GM21723 (cell line): ENCODE results near the gene INPP5A.

Experiments used
- ATAC-seq: cut with Tn5 transposase; IDR thresholded peaks from one replicate; pipeline ENCODE4 v1.9.1; 2021; ENCODE audit warnings: mild to moderate bottlenecking, moderate library complexity; ENCODE audit not compliant: unreplicated experiment

INPP5A gene

DNA sequence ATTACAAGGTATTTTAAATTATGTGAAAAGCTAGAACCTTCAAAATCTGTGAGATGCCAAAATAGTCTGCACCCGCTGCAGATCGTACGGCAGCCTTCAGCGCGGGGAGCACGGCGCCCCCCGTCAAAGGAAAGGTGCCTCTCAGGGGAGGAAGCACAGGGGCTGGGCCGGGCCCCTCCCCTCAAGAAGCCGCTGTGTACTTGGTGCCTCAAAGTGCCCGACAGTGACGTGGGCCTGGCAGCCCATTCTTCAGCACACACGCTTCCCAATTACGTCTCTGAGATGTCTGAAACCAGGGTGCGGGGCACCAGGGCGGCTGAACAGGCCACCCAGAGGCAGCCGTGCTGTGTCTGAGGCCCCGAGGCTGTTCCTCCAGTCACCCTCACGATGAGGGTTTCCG, 116.1 kb downstream of the INPP5A start:
- no peak for ATAC-seq

DNA sequence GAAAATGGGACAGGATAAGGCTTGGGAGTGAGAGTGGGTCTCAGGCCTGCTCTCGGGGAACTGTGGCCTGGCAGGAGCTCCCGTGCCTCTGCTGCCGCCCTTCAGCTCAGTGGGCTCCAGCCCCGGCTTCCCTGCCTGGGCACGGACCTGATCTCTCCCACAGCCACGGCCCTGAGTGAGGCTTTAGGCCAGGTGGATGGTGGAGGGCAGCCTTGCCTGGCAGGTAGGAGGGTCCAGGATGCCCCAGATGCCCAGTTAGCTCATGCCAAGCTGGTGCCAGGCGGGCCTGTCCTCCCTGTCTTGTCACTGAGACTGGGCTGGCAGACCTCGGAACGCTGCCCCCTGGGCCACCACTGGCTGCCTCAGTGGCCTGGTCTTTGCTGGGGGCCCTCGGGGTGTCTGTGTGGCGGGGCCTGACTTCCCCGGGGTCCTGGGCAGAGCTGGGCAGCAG, 116.6 kb downstream of the INPP5A start:
- no peak for ATAC-seq

DNA sequence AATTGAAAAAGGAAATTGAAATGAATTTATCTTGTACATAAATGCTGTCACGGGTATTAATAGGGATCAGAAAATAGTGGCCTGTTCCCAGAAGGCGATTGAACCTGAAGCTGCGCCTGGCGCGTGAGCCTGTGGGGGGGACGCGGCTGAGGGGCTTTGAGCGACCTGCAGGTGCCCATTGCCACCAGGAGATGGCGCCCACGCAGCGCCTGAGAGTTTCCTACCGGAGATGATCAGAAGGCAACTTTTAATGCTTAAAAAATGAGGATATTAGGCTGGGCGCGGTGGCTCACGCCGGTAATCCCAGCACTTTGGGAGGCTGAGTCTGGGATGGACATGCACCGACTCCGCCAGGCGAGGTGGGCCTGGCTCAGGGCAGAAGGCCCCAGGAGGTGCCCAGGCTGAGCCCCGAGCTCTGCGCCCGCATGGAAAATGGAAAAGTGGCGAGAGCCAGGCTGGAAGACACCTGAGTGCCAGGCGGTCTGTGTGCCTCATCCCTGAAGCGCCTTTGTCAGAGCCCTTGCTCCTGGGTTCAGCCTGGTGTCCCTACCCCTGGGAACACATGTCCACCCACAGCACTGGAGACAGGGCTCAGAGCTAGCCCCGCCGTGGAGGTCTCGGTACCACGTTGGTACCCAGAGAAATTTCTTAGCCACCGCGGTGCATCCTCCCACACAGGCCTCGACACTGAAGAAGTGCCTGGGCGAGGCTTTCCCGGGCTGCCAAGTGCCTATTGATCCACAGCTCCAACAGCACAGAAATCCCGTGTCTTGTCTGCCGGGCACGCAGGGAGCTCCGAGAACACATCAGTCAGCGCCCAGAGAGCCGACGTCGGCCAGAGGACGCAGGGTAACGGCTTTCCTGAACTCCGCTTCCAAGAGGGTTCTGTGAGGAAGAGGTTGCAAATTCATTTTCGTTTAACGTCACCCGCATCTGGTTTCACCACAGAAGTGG, 117.4 kb downstream of the INPP5A start:
- no peak for ATAC-seq

- ATAC-seq: no peak
These were observed 118.1 kb downstream of the INPP5A start for GRCh38 chr10:132655735-132656134.

GRCh38 chr10:132656283-132657126, 118.9 kb downstream of the INPP5A start:
- no peak for ATAC-seq

DNA sequence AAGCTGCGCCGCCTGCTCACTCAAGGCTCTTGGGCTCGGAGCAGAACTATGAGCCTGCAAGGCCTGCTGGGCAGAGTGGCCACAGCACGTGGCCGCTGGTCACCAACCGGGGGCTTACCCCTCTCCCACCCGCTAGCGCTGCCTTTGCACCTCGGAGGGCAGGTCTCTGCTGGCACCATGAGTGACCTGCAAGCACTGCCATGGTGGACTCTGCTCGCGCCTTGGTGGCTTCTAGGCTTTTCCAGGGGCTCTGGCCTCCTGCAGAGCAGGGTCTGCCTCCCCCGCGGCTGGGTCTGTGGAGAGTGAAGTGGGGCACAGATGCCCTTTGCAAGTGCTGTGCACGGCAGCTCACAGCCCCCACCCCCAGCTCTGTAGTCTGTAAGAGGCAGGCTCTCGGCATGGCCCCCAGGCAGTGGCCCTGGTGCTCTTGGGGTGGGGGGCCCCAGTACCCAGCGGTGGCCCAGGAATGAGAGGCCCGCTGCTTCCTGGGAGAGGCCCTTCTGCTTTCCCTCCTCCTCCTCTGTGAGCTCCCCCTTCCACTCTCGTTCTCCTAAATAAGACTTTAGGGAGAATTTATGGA, 119.6 kb downstream of the INPP5A start:
- no peak for ATAC-seq

DNA sequence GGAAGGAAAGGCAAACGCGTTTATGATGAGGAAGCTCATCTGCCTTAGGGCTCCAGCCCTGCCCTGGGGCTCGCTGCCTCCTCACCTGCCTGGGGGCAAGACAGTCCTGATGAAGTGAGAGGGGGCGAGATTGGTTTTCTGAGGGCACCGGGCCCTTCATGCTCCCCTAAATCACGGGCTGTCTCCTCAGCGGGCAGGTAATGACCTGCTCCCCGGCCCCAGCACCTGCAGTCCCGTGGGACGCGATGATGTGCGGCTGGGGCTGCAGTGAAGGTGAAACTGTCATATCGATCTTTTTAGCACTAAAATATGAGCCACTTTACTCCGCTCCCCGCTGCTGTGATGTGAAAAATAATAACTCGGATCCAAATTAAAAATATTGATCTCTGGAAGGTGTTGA, 120.2 kb downstream of the INPP5A start:
- no peak for ATAC-seq

DNA sequence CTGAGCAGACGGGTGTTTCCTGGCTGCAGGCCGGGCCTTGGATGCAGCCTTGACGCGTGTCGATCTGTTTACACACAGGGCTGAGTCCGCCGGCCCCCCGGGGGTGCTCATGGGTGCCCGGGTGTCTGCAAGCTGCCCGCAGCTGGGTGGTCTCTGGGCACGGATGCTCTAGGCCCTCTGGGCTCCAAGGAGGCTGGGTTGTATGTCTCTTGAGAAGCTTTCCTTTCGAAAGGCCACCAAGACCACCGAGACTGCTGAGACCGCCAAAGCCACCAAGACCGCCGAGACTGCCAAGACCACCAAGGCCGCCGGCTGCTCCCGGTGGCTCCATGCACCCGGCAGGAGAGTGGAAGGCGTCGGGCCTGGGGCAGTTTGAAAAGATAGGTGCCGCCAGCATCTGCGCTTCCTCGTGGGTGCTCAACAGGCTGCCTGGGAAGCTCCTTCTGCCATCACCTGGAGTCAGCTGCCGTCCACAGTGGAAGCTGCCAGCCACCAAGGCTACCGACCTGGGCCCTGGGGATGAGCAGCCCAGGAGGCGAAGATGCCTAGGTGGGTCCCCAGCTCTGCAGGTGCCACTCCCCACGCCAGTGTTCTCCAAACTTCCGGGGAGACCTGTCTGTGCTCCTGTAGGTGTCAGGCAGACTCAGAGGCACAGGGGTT, 121.1 kb downstream of the INPP5A start:
- no peak for ATAC-seq

GRCh38 chr10:132659206-132660091, 121.9 kb downstream of the INPP5A start:
- ATAC-seq: no peak

DNA sequence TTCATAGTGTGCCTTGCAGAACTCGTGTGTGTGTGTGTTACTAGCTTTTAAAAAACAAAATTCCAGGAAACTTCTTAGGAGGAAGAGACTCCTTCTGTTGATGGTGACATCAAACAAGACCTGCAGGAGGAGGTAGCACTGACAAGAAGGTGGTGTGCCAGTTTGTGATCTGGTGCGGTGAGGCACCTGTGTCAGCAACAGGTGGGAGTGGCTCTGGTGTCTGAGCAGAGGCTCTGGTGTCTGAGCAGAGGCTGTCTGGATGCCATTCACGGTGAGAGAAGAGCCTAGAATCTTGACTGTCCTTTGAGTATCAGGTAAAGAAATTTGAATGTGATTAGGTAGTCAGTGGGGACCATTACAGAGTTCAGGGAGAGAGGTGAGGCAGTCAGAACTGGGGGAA, 122.8 kb downstream of the INPP5A start:
- ATAC-seq: no peak

DNA sequence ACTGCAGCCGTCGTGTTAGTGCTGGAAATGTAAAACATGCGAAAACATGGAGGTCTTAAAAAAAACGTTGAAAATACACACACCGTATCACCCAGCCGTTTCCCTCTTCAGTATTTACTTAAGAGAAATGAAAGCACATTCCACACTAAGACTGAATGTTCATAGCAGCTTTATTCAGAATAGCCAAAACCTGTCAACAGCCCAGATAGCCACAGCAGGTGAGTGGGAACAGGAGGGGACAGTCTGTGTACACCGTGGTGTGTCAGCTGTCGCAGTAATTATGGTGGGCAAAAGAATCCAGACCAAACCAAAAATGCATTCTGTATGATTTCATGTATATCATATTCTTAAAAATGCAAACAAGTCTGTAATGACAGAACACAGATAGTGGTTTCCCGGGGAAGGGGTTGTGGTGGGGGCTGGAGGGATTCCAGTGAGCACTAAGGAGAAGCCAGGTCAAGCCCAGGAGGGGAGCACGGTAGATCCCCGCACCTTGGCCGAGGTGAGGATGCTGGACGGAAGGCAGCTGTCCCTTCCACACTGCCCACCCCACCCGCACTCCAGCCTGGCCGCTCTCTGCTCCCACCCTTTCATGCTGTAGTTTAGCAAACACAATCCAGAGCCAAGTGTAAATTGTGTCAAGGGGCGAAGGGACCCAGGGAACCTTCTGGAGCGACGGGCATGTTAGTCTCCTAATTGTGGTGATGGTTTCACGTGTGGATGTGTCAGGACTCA, 124.8 kb downstream of the INPP5A start:
- ATAC-seq: no peak

DNA sequence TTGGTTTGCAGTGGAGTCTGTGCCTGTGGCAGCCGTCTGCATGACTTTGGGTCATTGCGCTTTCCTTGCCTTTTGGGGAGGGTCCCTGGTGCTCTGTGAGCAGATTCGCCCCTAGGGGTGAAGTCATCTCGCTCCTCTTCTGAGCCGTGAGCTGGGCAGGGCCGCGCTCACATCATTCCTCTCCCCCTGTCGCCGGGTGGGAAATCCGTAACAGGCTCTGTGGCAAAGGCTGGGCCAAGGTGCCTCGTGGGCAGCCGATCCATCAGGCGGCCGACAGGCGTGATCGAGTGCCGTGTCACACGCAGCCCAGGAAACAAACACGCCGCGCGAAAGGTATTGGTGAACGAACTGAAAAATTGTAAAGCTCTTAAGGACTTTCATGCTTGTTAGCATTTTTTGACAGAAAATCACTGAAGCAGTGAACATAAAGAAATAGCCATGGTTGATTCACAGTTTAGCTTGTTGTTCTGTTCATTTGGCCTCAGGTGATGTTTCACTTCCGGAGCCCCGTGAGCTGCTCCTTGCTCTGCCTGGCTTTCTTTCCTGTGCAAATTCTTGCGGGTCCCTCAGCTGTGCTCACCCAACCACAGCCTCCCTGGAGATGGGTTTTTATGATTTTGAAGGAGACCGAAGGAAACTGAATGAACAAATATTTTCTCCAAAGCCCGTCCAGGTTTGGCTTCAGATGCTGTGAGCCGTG, 126.2 kb downstream of the INPP5A start:
- no peak for ATAC-seq

GRCh38 chr10:132664407-132664806, 126.8 kb downstream of the INPP5A start:
- no peak for ATAC-seq

DNA sequence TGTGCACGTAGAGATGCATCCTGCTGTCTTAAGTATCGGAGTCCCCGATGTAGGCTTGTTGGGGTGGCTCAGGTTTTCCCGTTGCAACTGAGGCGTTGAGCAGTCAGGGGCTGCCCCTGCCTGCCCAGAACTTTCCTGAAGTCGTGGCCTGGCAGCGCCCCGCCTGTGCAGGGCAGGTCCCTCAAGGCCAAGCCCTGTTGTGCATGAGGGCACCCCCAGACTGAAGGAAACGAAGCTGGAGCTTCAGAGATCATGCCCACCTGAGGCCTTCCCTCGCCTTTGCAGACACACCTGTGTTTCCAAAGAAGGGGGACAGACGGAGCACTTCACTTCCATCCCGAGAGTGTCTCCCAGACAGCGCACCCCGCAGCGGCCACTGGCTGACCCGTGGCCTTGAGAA, 127.3 kb downstream of the INPP5A start:
- no peak for ATAC-seq

GRCh38 chr10:132665946-132666704, 128.5 kb downstream of the INPP5A start:
- no peak for ATAC-seq

DNA sequence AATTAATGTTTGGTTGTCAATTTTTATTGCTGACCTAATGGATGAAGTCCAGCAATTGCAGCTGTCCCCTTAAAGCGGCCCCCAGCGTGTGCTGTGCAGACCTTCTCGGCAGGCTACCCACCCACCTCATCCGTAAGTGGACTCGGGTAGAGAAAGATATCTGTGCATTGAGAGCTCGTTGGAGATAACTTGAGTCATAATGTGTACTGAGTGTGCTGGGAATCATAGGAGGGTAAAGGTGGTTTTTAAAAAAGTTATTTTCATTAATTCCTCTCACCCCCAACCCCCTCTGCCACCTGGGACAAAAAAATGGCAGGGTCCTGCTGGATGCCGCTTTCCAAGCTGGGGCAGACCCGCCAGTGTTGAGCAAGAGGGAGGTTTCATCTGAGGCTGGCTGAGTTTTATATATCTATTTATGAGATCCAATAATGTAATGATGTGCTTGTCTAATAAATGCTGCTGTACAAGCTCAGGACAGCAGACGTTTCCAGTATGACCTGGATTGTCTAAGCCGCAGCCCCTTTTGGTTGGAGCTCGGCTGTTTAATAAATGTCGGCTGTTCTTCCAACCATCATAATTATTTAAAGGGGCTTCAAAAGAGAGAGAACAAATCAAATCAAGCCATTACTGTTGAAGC, 129.2 kb downstream of the INPP5A start:
- ATAC-seq: no peak

DNA sequence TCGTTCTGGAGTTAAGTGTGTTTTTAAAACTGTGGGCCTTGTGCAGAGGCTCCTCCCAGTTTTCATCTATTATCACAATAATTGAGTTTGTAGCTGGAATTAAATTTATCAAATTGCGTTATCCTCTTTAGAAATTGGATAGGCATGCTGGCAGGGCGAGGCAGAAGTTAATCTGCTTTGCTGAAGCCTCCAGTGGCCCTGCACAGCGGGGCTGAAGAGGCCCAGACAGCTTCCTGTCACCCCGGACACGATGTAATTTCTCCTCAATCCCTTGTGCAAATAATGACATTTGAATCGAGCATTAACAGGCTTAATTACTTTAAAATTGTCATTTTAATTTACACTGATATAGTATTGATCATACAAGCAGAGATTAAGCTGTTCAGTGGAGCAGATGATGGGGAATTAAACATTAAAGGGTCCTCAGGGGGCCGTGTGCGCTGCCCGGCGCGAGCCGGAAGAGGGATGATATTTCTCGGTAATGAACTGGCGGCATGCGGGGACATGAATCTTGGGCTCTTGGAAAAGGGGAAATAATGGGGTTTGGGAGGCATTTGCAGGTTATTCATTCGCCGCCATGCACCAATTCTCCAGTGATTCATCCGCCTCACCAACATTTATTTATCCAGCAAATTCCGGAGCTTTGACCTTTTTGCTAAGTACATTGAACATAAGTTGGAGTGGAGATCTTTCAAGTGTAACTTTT, 129.9 kb downstream of the INPP5A start:
- ATAC-seq: no peak
